Glomerular visceral epithelial cell (primary cell): ENCODE results near the gene KCNQ1.

Experiments
- DNase-seq: peaks from one replicate; pipeline ENCODE4 v3.0.0-alpha.2; 2016; ENCODE audit errors: extremely low spot score

The KCNQ1 gene

GRCh38 chr11:2423157-2424025 is 21.4 kb upstream of the KCNQ1 start:
- DNase-seq: no peak

DNA sequence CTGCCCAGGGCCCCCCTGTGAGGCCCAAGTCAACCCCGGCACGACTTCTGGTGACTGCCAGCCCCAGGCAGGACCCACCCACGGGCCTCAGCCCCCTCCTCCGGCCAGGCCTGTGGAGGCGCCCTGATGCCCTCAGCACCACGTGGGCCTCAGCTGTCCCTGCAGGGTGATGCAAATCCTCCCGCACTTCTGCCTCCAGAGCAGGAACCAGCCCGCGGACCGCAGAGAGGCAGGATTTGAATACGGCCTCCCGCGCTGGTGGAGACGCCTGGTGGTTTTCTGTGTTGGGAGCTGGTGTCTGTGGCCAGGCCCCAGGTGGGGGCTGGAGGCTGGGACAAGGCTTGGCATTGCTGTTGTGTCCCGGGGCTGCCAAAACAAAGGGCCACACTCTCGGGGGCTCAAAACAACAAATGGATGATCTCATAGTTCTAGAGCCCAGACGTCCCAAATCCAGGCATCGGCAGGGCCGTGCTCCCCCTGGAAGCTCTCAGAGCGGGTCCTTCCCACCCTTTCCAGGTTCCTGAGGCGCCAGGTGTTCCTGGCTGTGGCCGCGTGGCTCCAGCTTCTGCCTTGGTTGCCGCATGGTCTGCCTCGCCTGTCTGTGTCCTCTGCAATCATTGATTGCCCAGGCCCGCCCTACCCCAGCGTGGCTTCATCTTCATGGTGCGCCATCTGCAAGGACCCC is 19.9 kb upstream of the KCNQ1 start:
- no peak for DNase-seq

DNA sequence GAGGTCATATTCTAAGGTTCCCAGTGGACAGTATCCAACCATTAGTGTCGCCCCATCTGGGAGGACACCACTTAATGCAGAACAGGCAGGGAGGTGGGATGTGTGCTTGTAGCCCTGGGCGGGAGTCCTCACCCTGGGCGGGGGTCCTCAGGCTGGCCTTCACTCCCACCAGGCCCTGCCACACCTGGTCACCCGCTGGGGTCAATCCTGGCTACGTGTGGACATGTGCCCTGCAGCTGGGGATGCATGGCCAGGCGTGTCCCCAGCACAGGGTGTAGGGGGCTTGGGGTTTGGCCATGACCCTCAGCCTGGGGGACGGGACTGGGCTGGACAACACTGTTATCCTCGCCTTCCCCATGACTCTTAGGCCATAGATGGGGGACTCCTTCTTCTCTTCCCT is 19.3 kb upstream of the KCNQ1 start:
- no peak for DNase-seq

DNA sequence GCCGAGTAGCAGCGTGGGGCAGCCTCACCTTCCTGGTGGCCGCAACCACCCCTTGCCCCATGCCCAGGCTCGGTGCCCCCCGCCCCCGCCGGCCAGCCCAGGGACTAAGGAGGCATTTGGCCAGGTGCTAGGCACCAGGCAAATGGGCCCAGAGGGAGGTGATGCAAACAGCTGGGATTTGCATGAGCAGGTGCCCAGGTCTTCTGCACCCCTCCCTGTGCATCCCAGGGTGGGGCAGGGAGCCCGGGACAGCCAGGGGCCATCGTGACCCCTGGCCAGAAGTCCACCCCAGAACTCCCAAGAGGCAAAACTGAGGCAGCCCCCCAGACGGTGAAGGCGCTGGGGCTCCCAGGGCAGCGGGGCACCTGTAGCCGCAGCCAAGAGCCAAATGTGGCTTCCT is 18.6 kb upstream of the KCNQ1 start:
- no peak for DNase-seq

DNA sequence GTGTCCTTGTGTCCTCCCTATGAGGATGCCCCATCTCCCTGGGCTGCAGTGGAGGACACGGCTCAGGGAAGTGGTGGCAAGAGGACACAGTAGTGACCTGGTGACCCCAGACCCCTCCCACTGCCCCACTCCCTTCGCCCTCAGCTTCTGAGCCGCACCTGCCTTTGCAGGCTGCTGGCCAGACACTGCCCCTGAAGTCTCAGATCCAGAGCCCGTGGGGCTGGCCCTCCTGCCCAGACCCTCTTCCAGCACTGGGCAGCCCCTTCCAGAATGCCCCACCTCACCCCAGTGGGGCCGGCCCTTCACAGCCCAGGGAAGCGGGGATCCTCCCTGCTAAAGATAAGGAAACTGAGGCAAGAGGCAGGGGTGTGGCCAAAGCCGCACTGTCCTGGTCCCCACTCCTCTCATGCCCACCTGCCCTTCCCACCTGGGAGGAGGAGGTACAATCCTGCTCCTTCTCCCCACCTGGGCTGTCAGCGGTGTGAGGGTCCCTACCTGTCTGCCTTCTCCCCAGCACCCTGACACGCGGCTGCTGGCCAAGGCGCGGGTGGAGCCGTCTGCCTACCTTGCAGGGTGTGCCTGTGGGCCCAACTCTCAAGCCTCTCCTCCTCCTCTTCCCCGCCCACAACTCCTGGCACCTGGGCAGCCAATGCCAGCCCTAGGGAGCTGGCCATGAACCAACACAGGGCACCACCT is 17.8 kb upstream of the KCNQ1 start:
- no peak for DNase-seq

- DNase-seq: no peak
These were observed 17.0 kb upstream of the KCNQ1 start for GRCh38 chr11:2427721-2428321.

GRCh38 chr11:2428322-2428795 is 16.4 kb upstream of the KCNQ1 start:
- DNase-seq: peak; percentile 36

DNA sequence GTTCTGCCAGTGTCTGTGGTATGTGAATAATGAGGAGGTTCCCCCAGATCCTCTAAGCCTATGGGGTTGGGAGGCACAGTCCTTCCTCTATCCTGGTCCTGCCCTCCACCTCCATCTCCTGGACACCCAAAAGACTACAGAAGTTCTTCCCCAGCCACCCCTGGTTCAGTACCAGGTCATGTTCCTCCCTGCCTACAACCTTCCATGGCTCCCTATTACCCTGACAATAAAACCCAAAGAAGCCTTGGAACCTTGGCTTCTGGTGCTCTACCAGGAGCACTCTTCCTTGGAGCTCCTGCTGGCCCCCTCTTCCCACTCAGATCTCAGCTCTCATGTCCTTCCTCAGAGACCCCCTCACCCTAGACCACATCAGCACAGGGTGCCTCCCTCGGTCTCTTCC is 13.4 kb upstream of the KCNQ1 start:
- no peak for DNase-seq

- DNase-seq: no peak
These were observed 12.6 kb upstream of the KCNQ1 start for GRCh38 chr11:2432171-2432621.

- DNase-seq: no peak
These were observed 12.2 kb upstream of the KCNQ1 start for GRCh38 chr11:2432628-2433071.

DNA sequence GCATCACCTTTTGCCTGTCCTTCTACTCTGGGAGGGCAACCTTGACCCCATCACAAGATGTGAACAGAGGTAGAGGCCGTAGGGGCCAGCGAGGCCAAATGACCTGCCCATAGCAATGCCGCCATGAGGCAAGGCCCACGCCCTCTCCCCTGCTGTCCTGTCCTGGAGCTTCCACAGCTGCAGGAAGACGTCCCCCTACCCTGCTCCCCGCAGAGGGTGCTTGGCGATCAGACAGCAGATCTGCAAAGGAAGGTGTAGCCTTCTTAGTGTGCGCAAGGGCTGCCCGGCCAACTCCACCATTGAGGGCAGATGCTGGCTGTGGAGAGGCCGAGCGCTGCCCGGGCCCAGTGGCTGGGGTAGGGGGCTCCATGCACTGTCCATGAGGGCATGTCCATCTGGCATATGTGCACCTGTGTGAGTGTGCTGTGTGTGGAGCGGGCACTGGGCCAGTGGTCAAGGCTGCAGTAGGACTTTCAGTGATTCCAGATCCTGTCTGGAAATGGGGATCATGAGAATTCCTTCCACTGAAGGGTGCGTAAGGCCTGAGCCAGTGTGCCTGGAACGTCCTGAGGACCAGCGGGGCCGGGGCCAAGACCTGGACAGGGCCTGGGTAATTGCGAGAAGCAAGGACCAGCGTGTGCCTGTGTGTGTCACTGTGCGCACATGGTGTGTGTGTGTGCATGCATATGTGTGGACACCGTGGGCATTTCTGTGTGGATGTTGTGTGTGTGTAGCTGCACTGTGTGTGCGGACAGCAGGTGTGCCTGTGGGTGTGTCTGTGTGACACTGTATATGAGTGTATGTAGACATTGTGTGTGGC is 11.5 kb upstream of the KCNQ1 start:
- DNase-seq: no peak

GRCh38 chr11:2434008-2434407 is 10.8 kb upstream of the KCNQ1 start:
- no peak for DNase-seq

GRCh38 chr11:2434506-2435255 is 10.1 kb upstream of the KCNQ1 start:
- DNase-seq: no peak

DNA sequence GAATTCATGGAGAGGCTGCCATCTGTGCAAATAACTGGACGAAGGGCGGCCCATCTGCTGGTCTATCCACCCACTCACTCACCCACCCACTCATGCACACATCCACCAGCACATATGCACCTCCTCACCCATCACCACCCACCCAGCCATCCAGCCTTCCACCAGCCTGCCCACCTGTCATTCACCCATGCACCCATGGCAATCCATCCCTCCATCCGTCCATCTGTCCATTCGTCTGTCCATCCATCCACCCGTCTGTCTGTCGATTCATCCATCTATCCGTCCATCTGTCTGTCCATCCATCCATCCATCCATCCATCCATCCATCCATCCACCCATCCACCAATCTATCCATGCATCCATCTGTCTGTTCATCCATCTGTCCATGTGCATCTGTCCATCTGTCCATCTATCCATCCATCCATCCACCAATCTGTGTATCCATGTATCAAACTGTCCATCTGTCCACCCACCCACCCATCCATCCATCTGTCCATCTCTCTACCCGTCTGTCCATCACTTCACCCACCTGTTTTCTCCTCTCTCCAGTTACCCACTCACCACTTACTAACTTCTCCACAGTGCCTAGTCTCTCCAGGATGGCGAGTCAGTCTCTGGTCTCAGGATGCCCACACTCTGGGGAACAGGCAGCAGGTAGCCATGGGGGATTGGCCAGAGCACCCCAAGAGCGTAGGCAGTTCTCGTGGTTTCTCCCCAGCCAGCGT is 9.4 kb upstream of the KCNQ1 start:
- DNase-seq: no peak

GRCh38 chr11:2436013-2436520 is 8.7 kb upstream of the KCNQ1 start:
- DNase-seq: no peak

DNA sequence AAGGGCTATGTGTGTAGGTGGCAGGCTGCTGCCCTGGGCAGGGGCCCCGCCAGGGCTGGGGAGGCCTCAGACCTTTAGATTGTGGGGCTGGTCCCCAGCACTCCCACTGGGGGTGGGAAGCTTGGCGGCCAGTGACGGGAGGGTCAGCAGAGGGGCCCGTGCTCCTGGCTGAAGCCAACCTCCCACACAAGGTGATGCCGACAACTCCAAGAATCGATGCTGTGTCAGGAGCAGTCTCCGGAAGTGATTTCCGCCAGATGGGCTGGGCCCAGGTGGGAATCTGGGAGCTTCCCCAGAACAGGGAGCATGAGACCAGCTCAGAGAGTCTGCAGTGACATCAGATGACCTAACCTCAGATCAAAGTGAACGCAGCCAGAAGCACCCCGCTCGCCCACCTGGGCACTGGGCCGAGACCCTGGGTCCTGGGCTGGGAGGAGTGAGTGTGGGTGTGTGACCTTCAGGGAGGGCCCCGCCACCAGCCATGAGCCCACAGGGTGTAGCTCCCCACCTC is 8.2 kb upstream of the KCNQ1 start:
- no peak for DNase-seq

DNA sequence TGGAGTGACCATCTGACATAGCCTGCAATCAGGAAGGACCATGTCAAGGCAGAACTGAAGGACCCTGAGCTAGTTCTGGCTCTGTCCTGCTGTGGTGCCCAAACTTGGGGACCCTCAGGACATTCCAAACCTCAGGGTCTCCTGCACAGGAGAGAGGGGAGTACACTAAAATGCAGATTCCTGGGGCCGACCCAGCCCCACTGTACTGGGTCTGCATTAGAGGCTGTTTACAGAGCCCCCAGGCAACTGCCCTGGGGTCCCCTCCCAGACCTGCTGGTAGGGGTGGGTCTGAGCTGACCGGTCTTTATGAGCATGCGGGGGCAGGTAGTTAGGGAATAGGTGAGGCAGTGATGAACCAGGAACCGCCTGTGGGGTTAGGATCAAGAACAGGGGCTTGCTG is 7.3 kb upstream of the KCNQ1 start:
- DNase-seq: no peak

- no peak for DNase-seq
These were observed 5.0 kb upstream of the KCNQ1 start for GRCh38 chr11:2439820-2440219.

GRCh38 chr11:2440646-2441045 is 4.2 kb upstream of the KCNQ1 start:
- no peak for DNase-seq
